ENCODE results near the gene S100A1. TPM values are rescaled to one million over a fixed set of nuclear protein-coding genes. Genes with fewer than 3 reads are reported as not detected.

S100A1 gene
- total RNA-seq, 4 donors from 2014 or later = 139 to 498 (median 231) TPM

- no peaks in the 10 kb centered on the region for H3K27me3 ChIP-seq
- peaks cover 58 to 71% of the 10 kb centered on the region in 2 donors for H3K4me1 ChIP-seq
- H3K9me3 ChIP-seq = no peaks in the 10 kb centered on the region
- no peak overlapping the region for H3K4me3 ChIP-seq (replicated peaks in 1 of 3)
- intact Hi-C loops (cut with DNase I) = loop anchor here (5.0 kb wide), 1 partner anchor 34 kb away; no protein-coding TSS in a partner anchor
- WGBS, 2 donors = 51 to 83% methylated on average over 2 of the region's 7 CpGs
- DNase-seq = no peak
- TF ChIP-seq POLR2A (IDR thresholded peaks at IDR 0.05) = no peak
- no peak for TF ChIP-seq CTCF (IDR thresholded peaks at IDR 0.05)
- peaks cover 14% of the 10 kb centered on the region in 2 donors for H3K36me3 ChIP-seq
- H3K27ac ChIP-seq = peak overlapping the region in 2 of 3 donors; percentile 73 to 78
These were observed 17.4 kb upstream of the S100A1 start for GRCh38 chr1:153610811-153611301.

GRCh38 chr1:153611356-153611755 is 16.9 kb upstream of the S100A1 start:
- 74 to 82% methylated on average over 1 of the region's 1 CpG for WGBS, 2 donors
- peaks cover 62 to 76% of the 10 kb centered on the region in 2 donors for H3K4me1 ChIP-seq

GRCh38 chr1:153612111-153612754 is 16.0 kb upstream of the S100A1 start:
- Histone ChIP-seq H3K27ac (peak overlapping the region; percentile 89 to 93 (median 91)), H3K27me3 (no peaks in the 10 kb centered on the region), H3K4me3 (replicated peaks in 1 of 3) (peak overlapping the region; percentile 3 to 74 (median 59)), H3K4me1 (peaks cover 71 to 85% of the 10 kb centered on the region in 2 donors), H3K36me3 (peaks cover 5 to 7% of the 10 kb centered on the region in 2 donors), H3K9me3 (no peaks in the 10 kb centered on the region)
- TF ChIP-seq POLR2A (IDR thresholded peaks at IDR 0.05) = no peak
- intact Hi-C loops (cut with DNase I) = loop anchor here (5.0 kb wide), 1 partner anchor 35 kb away; no protein-coding TSS in a partner anchor
- DNase-seq = peak; percentile 63 to 65
- 20 to 21% methylated on average over 11 of the region's 11 CpGs for WGBS, 2 donors

More at GRCh38 chr1:153611356-153611755, 16.9 kb upstream of the S100A1 start:
- no peak for DNase-seq
- intact Hi-C loops (cut with DNase I) = loop anchor here (5.0 kb wide), 1 partner anchor 34 kb away; no protein-coding TSS in a partner anchor
- Histone ChIP-seq H3K36me3 (peaks cover 14% of the 10 kb centered on the region in 2 donors), H3K27me3 (no peaks in the 10 kb centered on the region), H3K9me3 (no peaks in the 10 kb centered on the region), H3K27ac (peak overlapping the region in 2 of 3 donors; percentile 89 to 93), H3K4me3 (replicated peaks in 1 of 3) (peak overlapping the region in 1 of 3 donors; percentile 59)
- TF ChIP-seq POLR2A (IDR thresholded peaks at IDR 0.05) (no peak), CTCF (IDR thresholded peaks at IDR 0.05) (no peak)

- H3K36me3 ChIP-seq = peaks cover 0 to under 1% of the 10 kb centered on the region in 2 donors
- DNase-seq = peak; percentile 92 to 94
- peaks cover 77 to 90% of the 10 kb centered on the region in 2 donors for H3K4me1 ChIP-seq
- H3K9me3 ChIP-seq = no peaks in the 10 kb centered on the region
- no peaks in the 10 kb centered on the region for H3K27me3 ChIP-seq
- intact Hi-C loops (cut with DNase I) = loop anchor here (5.0 kb wide), 1 partner anchor 36 kb away; no protein-coding TSS in a partner anchor
- H3K27ac ChIP-seq = peak within 1 kb of the TSS; percentile 89 to 93 (median 91)
- TF ChIP-seq CTCF (IDR thresholded peaks at IDR 0.05) (peak in 1 of 6 experiments; percentile 24), POLR2A (IDR thresholded peaks at IDR 0.05) (peak; percentile 51 to 91)
- peak within 1 kb of the TSS; percentile 3 to 74 (median 59) for H3K4me3 ChIP-seq (replicated peaks in 1 of 3)
- 17 to 22% methylated on average over 6 to 9 of the region's 9 CpGs for WGBS, 2 donors
These were observed 15.4 kb upstream of the S100A1 start, which contains the start of gene S100A16 for GRCh38 chr1:153612755-153613331. Gene S100A16, minus strand, starts transcription at chr1:153613137. Its CDS starts 4,986 bp downstream, at chr1:153608151.

GRCh38 chr1:153613406-153613805 is 14.8 kb upstream of the S100A1 start:
- intact Hi-C loops (cut with DNase I) = loop anchor here (5.0 kb wide), 1 partner anchor 36 kb away; no protein-coding TSS in a partner anchor
- no peak for DNase-seq
- peaks cover 78 to 89% of the 10 kb centered on the region in 2 donors for H3K4me1 ChIP-seq

More at GRCh38 chr1:153613406-153613805, 14.8 kb upstream of the S100A1 start:
- WGBS, 2 donors = 75 to 91% methylated on average over 4 to 5 of the region's 5 CpGs
- TF ChIP-seq POLR2A (IDR thresholded peaks at IDR 0.05) (no peak), CTCF (IDR thresholded peaks at IDR 0.05) (no peak)
- H3K27me3 ChIP-seq = no peaks in the 10 kb centered on the region
- no peak overlapping the region for H3K4me3 ChIP-seq (replicated peaks in 1 of 3)
- no peaks in the 10 kb centered on the region for H3K36me3 ChIP-seq
- H3K27ac ChIP-seq = peak overlapping the region; percentile 89 to 93 (median 91)
- H3K9me3 ChIP-seq = no peaks in the 10 kb centered on the region

Measured in thyroid gland (tissue), 4 donors.